Cerebellar cortex (tissue), 1 donor: ENCODE data around the gene ANKRD33B.

Experiments used
- DNase-seq: peaks from one replicate; pipeline ENCODE4 v3.0.0-alpha.2; 2015; ENCODE audit warnings: low spot score

The ANKRD33B gene

DNA sequence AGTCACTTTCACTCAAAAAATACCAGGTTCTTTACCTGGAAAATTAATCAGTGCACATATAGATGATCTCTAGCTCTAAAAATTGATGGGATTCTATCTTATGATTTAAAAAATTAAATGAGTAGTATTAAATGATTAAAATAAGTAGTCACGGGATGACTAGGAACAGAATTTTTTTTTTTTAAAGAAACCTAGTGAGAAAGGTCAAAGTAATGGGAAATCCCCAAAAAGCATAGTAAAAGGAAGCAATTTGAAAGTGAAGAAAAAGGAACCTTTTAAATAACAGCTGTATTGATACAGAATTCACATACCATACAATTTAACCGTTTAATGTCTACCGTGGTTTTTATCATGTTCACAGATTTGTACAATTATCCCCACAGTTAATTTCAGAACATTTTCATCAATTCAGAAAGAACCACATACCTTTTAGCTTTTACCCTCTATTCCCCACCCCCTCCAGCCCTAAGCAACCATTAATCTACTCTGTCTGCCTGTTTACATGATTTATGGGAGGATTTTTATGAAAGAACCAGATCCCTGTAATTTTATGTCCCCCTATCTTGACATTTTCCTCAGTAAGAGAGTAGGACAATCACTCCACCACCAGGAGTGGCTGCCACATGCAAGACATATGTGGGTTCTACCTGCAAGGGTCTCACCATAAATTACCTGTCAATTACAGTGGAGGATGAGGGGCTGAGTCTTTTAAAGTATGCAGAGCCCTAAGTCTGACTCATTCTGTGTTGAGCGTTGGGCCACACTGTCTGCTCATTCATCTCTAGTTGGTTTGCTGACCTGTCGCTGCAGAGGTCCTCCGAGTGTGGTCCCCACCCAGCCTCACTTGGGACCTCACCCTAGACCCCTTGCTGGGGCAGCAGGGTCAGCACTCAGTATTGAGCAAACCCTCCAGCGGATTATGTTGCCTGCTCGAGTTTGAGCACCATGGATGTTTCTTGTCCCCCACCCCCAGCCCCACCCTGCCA lies 16.0 kb downstream of the ANKRD33B start:
- no peak for DNase-seq

DNA sequence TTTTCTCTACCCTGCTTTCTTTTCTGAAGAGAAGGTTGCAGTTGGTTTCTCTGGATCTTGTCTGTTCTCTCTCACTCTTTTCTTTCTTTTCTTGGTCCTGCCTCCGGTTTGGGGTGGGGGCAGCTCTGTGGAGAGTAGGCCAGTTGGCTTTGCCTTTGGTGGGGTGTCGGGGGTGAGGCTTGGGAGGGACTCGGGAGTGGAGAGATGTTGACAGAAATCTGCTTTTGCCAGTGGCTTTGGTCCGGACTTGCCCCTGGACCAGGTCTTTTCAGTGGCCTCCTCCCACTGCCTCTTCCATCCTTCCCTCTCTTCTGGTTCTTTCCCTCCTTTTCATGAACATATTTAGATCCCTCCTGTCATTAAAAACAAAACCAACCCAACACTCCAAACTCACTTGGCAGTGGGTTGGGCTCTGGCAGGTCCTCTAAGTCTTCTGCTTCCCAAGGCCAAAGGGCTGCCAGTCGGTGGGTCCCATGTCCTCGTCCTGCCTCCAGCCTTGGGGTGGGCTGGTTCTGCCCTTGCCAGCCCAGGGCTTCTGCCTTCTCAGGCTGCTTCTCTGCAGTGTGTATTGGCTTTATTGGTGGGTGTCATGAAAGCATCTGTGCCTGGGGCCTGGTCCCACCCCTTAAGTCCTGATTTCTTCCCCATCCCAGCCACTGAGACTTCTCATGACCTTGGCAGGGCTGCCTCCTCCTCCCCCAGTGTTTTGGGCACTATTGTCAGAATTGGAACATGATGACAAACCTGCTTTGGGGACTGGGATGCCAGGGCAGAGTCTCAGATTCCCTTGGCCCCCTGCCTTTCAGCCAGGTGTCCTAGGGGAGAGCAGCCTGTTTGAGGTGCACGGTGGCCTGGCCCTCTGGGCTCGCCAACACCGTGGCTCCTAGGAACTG lies 16.9 kb downstream of the ANKRD33B start:
- DNase-seq: no peak

DNA sequence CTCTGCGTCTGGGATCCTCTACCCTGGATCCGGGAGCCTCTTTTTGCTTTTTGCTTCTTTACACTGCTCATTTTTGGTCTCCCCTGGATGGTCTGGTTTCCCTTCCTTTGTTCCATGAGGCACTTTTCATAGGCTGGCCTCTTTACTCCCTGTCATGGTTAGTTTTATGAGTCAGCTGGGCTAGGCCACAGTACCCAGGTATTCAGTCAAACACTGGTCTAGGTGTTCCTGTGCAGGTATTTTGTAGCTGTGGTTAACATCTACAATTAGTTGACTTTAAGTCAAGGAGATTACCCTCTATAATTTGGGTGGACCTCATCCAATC lies 17.5 kb downstream of the ANKRD33B start:
- DNase-seq: no peak

GRCh38 chr5:10581867-10582511 lies 18.1 kb downstream of the ANKRD33B start:
- DNase-seq: no peak

GRCh38 chr5:10582512-10582897 lies 18.6 kb downstream of the ANKRD33B start:
- no peak for DNase-seq

- DNase-seq: no peak
Observed at GRCh38 chr5:10583663-10584572, 20.0 kb downstream of the ANKRD33B start.

GRCh38 chr5:10584714-10585517 lies 21.0 kb downstream of the ANKRD33B start:
- no peak for DNase-seq

- DNase-seq: no peak
Observed at GRCh38 chr5:10585518-10585915, 21.6 kb downstream of the ANKRD33B start.

DNA sequence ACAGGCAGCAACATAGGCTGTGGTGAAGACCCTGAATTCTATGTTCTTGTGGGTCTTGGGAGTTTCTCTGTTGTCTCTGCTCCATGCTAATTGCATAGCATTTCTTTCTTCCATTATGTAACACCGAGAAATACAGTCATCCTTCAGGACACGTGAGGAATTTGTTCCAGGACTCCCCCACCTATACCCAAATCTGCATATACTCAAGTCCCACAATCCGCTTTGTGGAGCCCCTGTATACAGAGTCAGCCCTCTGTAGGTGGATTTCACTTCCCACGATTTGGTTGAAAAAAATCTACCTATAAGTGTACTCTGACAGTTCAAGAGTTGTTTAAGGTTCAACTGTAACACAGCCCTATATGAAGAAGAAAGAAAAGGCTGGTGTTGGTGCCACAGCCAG lies 22.1 kb downstream of the ANKRD33B start:
- DNase-seq: no peak

GRCh38 chr5:10586555-10586954 lies 22.7 kb downstream of the ANKRD33B start:
- no peak for DNase-seq

GRCh38 chr5:10588109-10588775 lies 24.4 kb downstream of the ANKRD33B start:
- DNase-seq: no peak

DNA sequence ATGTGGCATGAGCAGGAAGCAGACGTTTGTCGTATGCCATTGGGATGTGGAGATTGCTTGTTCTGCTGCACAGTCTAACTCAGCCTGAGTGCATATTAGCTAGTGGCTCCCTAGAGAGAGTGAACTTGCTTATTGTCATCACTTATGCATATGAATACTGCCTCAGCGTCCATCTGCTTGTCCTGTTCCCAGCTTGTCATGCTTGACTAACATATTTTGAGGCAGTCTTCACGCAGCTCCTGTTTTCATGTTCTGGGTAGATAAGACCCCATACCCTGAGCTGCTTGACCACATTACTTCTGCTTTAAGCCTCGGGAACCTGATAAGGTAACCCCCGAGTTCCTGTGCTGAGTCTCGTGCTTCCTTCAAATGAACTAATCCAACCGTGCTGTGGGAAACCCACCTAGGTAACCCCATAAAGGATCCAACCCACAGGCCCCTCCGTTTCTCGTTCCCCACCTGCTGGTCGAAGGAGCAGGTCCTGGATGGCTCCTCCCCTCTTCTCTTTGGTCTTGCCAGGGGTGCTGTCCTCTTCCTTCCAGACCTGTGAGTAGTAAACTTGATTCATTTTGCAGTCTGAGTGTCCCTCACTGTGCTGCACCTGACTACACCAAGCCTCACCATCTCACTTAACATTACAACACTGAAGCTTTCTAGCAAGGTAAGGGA lies 25.0 kb downstream of the ANKRD33B start:
- no peak for DNase-seq

DNA sequence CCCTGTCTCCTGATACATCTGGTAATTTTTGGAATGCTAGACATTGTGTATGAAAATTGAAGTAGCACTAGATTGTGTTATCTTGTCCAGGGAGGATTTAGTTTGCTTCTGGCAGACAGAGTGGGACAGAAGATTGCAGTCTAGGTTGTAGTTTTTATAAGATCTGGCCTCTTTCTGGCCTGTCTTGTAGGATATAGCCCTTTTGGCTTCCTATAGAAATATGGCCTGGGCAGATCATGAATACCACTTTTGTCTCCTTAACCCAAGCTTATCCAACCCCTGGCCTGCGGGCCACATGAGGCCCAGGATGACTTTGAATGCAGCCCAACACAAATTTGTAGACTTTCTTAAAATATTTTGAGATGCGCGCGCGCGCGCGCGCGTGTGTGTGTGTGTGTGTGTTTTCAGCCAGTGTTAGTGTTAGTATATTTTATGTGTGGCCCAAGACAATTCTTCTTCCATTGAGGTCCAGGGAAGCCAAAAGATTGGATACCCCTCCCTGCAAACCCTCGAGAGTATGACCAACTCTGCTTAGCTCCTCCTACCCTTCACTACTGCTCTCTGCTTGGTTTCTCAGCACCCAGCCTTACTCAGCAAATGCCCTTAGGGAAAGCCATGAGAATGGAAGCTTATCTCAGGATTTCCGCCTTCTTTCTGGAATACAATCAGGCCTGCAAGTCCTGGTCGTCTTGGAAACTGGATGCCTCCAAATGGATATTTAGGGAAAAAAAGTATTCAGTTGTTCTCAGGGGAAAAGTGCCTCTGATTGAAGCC lies 26.5 kb downstream of the ANKRD33B start:
- no peak for DNase-seq

DNA sequence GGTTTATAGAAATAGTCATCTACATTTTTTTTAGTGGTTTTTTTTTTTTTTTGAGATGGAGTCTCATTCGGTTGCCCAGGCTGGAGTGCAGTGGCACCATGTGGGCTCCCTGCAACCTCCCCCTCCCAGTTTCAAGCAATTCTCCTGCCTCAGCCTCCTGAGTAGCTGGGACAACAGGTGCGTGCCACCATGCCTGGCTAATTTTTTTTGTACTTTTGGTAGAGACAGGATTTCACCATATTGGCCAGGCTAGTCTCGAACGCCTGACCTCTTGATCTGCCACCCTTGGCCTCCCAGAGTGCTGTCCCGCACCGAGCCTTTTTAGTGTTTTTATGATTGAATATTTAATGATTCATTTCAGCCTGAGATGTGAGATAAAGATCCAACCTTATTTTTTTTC lies 27.3 kb downstream of the ANKRD33B start:
- DNase-seq: no peak

DNA sequence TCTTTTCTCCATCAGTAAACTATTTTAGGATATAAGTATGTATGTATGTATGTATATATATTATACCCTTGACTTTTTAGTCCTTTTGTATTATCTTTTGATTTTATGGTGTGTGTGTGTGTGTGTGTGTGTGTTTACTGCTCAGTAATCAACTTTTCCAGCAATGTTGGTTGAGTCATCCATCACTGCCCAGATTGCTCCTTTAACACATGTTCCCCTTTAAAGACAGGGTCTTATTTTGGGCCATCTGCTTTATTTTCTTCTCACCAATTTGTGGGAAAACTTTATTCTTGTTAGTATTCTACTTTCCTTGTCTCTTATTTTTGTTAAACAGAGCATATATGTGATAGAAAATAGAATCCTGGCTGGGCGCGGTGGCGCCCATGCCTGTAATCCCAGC lies 28.1 kb downstream of the ANKRD33B start:
- DNase-seq: no peak

DNA sequence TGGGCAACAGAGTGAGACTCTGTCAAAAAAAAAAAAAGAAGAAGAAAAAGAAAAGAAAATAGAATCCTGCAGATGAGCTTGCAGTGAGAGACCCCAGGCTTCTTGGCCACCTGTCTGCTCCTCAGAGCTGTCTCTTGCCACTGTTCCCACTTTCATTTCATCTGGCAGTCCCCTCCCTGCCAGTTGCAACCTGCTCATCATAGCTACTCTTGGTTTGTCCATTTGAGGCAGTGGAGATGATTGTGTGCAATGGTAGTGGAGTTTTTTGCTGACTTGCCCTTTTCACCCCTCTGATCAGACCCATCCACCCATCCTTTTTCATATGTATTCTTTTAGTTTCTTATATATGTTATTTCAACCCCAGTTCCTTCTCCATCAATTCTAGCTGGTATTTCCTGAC lies 28.7 kb downstream of the ANKRD33B start:
- DNase-seq: no peak

- no peak for DNase-seq
Observed at GRCh38 chr5:10593531-10594181, 29.8 kb downstream of the ANKRD33B start.

- no peak for DNase-seq
Observed at GRCh38 chr5:10594591-10595210, 30.8 kb downstream of the ANKRD33B start.
